Measurements from ENCODE around the gene GPR15LG.
A peak's percentile ranks its signal among the peaks of the same experiment; 100 is the strongest.
"Not testable (repeated sequence)": the region's sequence is repeated elsewhere in the genome, so short reads cannot be mapped to it uniquely, and the experiment has no call there.

Gene GPR15LG

GRCh38 chr10:84160663-84161362 lies 12.8 kb upstream of the GPR15LG start:
- intact Hi-C loops (cut with DNase I), result no loop called here
- peak in 1 of 42 donors; percentile 13 for DNase-seq

GRCh38 chr10:84163996-84164395 lies 9.6 kb upstream of the GPR15LG start:
- DNase-seq, result peak in 1 of 42 donors; percentile 10
- intact Hi-C loops (cut with DNase I), result no loop called here

- DNase-seq, result peak in 2 of 42 donors; percentile 24 to 31
- intact Hi-C loops (cut with DNase I), result no loop called here
Observed at GRCh38 chr10:84164442-84164841, 9.2 kb upstream of the GPR15LG start.

GRCh38 chr10:84166620-84167288 lies 6.8 kb upstream of the GPR15LG start:
- peak in 1 of 42 donors; percentile 34 for DNase-seq
- intact Hi-C loops (cut with DNase I), result no loop called here

DNA sequence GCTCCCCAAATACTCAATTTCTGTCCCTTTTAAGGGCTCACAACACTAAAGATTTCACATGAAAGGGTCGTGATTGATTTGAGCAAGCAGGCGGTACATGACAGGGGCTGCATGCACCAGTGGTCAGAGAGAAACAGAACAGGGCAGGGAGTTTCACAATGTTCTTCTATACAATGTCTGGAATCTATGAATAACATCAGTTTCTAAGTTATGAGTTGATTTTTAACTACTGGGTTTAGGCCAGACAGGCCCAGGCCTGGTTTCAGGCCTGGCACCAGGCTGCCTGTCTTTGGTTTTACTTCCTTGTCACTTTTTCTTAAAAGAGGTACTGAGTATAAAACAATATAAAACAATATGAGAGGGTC lies 6.3 kb upstream of the GPR15LG start:
- intact Hi-C loops (cut with DNase I); DNase-seq: not testable (repeated sequence)

- intact Hi-C loops (cut with DNase I), result not testable (repeated sequence)
- peak in 1 of 42 donors; percentile 26 for DNase-seq
Observed at GRCh38 chr10:84168382-84168781, 5.2 kb upstream of the GPR15LG start.

DNA sequence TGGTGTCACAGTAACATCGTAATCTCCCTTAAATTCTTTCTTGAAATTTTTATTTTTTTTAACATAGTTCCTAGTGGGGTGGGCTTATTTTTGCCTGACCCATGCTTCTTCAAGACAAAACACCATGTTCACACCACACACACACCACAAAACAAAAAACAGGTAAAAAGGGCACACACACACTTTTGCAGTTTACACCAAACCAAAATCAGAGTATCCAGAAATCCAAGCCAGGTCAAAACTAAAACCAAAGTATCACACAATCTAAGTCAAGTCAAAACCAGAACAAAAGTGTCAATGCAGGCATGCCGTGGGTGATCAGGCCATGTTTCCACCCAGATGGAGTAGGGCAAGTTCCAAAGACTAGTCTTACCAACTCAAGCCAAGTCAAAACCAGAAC lies 2.4 kb upstream of the GPR15LG start:
- peak in 1 of 42 donors; percentile 7 for DNase-seq
- intact Hi-C loops (cut with DNase I), result not testable (repeated sequence)

DNA sequence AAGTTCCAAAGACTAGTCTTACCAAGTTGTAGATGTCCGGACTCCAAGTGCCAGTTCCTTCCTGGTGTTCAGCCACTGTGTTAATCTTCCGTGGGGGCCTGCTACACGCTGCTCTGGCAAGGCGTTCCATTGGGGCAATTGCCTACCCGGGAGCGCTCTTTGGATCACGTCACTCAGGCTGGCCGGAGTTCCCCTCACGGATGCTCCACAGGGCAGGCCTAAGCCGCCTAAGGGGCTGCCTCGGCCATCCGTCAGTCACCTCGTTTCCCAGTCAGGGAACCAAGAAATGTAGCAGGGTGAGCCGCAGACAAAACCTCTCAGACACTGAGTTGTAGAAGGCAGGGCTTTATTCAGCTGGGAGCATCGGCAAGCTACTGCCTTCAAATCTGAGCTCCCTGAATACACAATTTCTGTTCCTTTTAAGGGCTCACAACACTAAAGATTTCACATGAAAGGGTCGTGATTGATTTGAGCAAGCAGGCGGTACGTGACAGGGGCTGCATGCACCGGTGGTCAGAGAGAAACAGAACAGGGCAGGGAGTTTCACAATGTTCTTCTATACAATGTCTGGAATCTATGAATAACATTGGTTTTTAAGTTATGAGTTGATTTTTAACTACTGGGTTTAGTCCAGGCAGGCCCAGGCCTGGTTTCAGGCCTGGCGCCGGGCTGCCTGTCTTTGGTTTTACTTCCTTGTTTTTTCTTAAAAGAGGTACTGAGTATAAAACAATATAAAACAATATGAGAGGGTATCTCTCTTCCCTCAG lies 1.7 kb upstream of the GPR15LG start:
- intact Hi-C loops (cut with DNase I), result not testable (repeated sequence)
- DNase-seq, result peak in 4 of 42 donors; percentile 7 to 33 (median 16)

GRCh38 chr10:84172467-84173356 lies 889 bp upstream of the GPR15LG start:
- intact Hi-C loops (cut with DNase I), result no loop called here
- DNase-seq, result peak in 4 of 42 donors; percentile 3 to 34 (median 11)

DNA sequence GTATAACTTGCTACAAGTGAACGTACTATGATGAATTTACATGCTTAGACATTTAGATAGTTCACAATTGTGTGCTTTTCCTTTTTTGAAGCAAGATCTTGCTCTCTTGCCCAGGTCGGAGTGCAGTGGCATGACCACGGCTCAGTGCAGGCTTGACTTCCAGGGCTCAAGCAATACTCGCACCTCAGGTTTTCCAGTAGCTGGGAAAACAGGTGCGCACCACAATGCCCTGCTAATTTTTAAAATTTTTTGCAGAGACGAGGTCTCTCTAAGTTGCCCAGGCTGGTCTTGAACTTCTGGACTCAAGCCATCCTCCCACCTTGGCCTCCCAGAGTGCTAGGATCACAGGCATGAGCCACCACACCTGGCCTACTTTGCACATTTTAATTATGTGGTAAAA lies 1.8 kb downstream of the GPR15LG start:
- intact Hi-C loops (cut with DNase I), result no loop called here
- peak in 1 of 42 donors; percentile 10 for DNase-seq

DNA sequence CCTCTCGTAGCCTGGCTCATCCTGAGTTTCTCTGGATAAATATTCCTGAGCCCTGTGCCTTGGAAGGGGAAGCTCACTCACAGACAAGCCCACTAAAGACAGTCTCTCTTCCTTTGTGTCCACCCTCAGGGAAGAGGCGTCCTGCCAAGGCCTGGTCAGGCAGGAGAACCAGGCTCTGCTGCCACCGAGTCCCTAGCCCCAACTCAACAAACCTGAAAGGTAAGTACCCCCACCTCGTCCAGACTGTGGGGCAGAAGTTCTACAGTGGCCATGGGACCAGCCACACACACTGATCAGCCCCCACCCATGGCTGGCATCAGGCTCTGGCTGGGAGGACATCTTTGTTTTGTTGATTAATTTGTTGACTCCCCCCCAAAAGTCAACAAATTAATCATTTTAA lies 2.8 kb downstream of the GPR15LG start:
- peak in 2 of 42 donors; percentile 6 to 20 for DNase-seq

DNA sequence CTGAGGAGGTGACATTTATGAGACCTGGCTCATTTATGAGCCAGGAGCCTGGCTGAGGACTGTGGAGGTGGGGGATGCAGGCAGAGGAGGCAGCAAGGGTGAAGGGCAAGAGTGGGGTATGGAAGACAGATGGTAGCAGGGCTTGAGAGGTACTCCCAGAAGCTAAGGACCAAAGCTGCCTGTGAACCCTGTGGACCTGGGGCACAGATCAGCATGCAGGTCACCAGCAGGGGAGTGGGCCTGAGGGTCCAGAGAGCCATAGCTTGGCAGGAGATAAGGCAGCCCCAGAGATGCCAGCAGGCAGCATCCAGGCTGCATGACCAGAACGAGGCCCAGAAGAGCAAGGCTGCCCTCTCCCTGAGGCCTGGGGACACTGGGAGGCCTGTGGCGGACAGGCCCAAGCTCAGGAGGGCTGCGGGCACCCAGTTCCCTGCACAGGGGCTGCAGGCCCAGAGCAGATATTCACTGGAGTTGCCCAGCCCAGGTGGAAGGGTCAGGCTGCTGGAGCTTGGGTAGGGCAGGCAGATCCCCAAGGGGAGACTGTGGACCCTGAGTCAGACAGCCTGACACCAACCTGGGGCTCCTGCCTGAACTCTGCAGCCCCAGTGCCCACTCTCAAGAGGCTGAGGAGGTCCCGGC lies 3.4 kb downstream of the GPR15LG start:
- intact Hi-C loops (cut with DNase I), result no loop called here
- DNase-seq, result peak in 2 of 42 donors; percentile 7 to 15

More for the DNA sequence above, 2.8 kb downstream of the GPR15LG start:
- intact Hi-C loops (cut with DNase I), result no loop called here

GRCh38 chr10:84177541-84178141 lies 4.0 kb downstream of the GPR15LG start:
- intact Hi-C loops (cut with DNase I), result no loop called here
- DNase-seq, result peak in 1 of 42 donors; percentile 20

DNA sequence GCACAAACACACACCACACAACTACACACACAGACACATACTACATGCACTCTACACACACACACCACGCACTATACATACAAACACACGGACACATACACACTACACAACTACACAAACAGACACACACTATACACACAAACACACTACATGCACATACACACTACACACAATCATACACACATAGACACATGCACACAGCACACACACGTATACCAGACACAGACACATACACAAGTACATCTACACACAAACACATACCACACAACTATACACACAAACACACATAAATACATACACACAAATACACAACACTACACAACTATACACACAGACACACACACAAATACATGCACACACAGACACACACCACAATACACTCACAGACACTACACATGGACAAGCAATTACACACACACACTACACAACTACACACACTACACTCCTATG lies 4.6 kb downstream of the GPR15LG start:
- intact Hi-C loops (cut with DNase I), result no loop called here

DNA sequence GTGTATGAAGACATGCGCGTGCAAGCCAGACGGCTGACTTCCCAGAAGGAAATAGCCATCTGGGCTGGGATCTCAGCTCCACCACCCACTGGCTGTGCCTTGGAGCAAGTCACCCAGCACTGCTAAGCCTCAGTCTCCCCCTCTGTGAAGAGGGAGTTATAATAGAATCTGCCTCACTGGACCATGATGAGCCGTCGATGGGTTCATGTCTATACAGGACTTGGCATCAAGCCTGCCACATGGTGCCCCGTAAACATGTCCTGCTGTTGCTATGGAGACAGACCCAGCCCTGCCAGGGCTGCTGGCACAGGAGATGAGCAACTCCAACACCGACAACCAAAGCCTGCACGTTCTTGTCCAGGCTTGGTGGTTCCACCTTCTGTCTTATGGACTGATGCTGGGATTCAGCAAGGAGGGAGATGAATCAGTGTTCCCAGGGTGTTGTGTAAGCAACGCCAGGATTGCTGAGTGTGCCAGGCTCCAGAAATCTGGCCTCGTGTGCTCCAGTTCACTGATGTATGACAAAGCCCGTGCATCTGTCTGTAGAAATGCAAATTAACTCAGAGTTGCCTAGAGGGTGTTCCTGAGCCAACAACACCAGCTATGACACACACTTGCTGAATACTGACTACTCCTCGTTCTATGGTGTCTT lies 5.6 kb downstream of the GPR15LG start:
- intact Hi-C loops (cut with DNase I), result no loop called here
- DNase-seq, result peak in 21 of 42 donors; percentile 16 to 83 (median 41)

More for the DNA sequence above, 4.6 kb downstream of the GPR15LG start:
- DNase-seq, result peak in 1 of 42 donors; percentile 5

DNA sequence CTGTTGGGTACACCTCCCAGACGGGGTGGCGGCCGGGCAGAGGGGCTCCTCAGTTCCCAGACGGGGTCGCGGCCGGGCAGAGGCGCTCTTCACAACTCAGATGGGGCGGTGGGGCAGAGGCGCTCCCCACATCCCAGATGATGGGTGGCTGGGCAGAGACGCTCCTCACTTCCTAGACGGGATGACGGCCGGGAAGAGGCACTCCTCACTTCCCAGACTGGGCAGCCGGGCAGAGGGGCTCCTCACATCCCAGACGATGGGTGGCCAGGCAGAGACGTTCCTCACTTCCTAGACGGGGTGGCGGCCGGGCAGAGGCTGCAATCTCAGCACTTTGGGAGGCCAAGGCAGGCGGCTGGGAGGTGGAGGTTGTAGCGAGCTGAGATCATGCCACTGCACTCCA lies 6.8 kb downstream of the GPR15LG start:
- peak in 1 of 42 donors; percentile 15 for DNase-seq
- intact Hi-C loops (cut with DNase I), result not testable (repeated sequence)

- no peak for DNase-seq
- intact Hi-C loops (cut with DNase I), result no loop called here
Observed at GRCh38 chr10:84181631-84182030, 8.0 kb downstream of the GPR15LG start.
